IMR-90 (cell line): ENCODE data around the gene PDK3. TPM values are rescaled to one million over a fixed set of nuclear protein-coding genes. Genes with fewer than 3 reads are reported as not detected.

ENCODE experiments used
- ATAC-seq: fragments of 200-7000 bp; cut with Tn5 transposase; 2 replicates; pipeline ENCODE4 v1.9.1; 2020; ENCODE audit warnings: low read depth, mild to moderate bottlenecking, moderate library complexity
- BruUV-seq: library from RNA; stranded (reverse); fragments of 400-500 nt; replicated peaks from 2 replicates; lab custom pipeline; 2021; lab: Mats Ljungman, UMichigan
- CTCF ChIA-PET: fragments of 300-600 bp; formaldehyde crosslinking; extraction: SDS; loops from one replicate; lab custom pipeline; 2021; ENCODE audit warnings: antibody characterized with exemption; lab: Yijun Ruan, JAX
- POLR2A ChIA-PET: fragments of 300-600 bp; sonication (Branson Sonifier 250); formaldehyde crosslinking; loops from one replicate; lab custom pipeline; 2022; ENCODE audit warnings: antibody characterized with exemption; ENCODE audit not compliant: unreplicated experiment; lab: Charles Lee
- DNase-seq: peaks from one replicate; pipeline ENCODE4 v3.0.0; 2013
- H2AFZ ChIP-seq: replicated peaks from 2 replicates; pipeline ENCODE3; 2013; ENCODE audit warnings: low read length, mild to moderate bottlenecking; ENCODE audit not compliant: poor library complexity
- H2AK5ac ChIP-seq: 2 replicates; pipeline ENCODE4 v1.6.1; 2013; ENCODE audit warnings: low read depth, low read length, inconsistent platforms
- H2AK9ac ChIP-seq: replicated peaks from 2 replicates; pipeline ENCODE3; 2013; ENCODE audit warnings: mild to moderate bottlenecking, low read depth, low read length, moderate library complexity; ENCODE audit not compliant: poor library complexity
- H2BK120ac ChIP-seq: 2 replicates; pipeline ENCODE4 v1.6.1; 2013; ENCODE audit warnings: low read depth, low read length, inconsistent platforms
- H2BK15ac ChIP-seq: 3 replicates; pipeline ENCODE4 v1.6.1; 2013; ENCODE audit warnings: low read depth, low read length, inconsistent platforms
- H2BK20ac ChIP-seq: 2 replicates; pipeline ENCODE4 v1.6.1; 2013; ENCODE audit warnings: low read depth, mild to moderate bottlenecking, inconsistent platforms, low read length, moderate library complexity
- H2BK5ac ChIP-seq: 2 replicates; pipeline ENCODE4 v1.6.1; 2013; ENCODE audit warnings: mild to moderate bottlenecking, low read depth, low read length, inconsistent platforms; ENCODE audit not compliant: poor library complexity, severe bottlenecking
- H3K14ac ChIP-seq: replicated peaks from 2 replicates; pipeline ENCODE4 v1.6.1; 2013; ENCODE audit warnings: low read depth, low read length, inconsistent platforms
- H3K18ac ChIP-seq: 2 replicates; pipeline ENCODE4 v1.6.1; 2013; ENCODE audit warnings: low read depth, low read length, control low read depth
- H3K23ac ChIP-seq: 2 replicates; pipeline ENCODE4 v1.6.1; 2013; ENCODE audit warnings: low read depth, low read length, inconsistent platforms
- H3K27ac ChIP-seq: 2 replicates; pipeline ENCODE4 v1.5.1; 2013; ENCODE audit warnings: mild to moderate bottlenecking, control low read depth, low read length; ENCODE audit not compliant: insufficient read depth
- H3K27me3 ChIP-seq: 2 replicates; pipeline ENCODE4 v1.6.1; 2013; ENCODE audit warnings: low read length; ENCODE audit not compliant: control insufficient read depth, insufficient read depth
- H3K36me3 ChIP-seq: 2 replicates; pipeline ENCODE4 v1.6.1; 2013; ENCODE audit warnings: low read length, mixed read lengths; ENCODE audit not compliant: control insufficient read depth, insufficient read depth
- H3K4ac ChIP-seq: 2 replicates; pipeline ENCODE4 v1.6.1; 2013; ENCODE audit warnings: low read depth, low read length, inconsistent platforms
- H3K4me1 ChIP-seq: 2 replicates; pipeline ENCODE4 v1.6.1; 2013; ENCODE audit warnings: low read length, mixed read lengths; ENCODE audit not compliant: control insufficient read depth, insufficient read depth
- H3K4me2 ChIP-seq: 2 replicates; pipeline ENCODE4 v1.6.1; 2013; ENCODE audit warnings: low read depth, mild to moderate bottlenecking, control low read depth, low read length, moderate library complexity
- H3K4me3 ChIP-seq: 2 replicates; pipeline ENCODE4 v1.5.1; 2013; ENCODE audit warnings: low read depth, mild to moderate bottlenecking, control low read depth, low read length, moderate library complexity; ENCODE audit not compliant: insufficient read depth
- H3K56ac ChIP-seq: 2 replicates; pipeline ENCODE4 v1.6.1; 2013; ENCODE audit warnings: low read length, inconsistent platforms; ENCODE audit not compliant: insufficient read depth; ENCODE audit errors: extremely low read depth
- H3K79me1 ChIP-seq, 2 experiments: 2 replicates each; pipeline ENCODE4 v1.6.1; 2013; ENCODE audit warnings: low read length in 2 of 2, inconsistent platforms in 1 of 2, low read depth in 1 of 2
- H3K9ac ChIP-seq: 2 replicates; pipeline ENCODE4 v1.6.1; 2013; ENCODE audit warnings: low read depth, low read length, control low read depth
- H3K9me1 ChIP-seq: 2 replicates; pipeline ENCODE4 v1.6.1; 2013; ENCODE audit warnings: low read length, inconsistent platforms; ENCODE audit not compliant: insufficient read depth
- H3K9me3 ChIP-seq: 2 replicates; pipeline ENCODE4 v1.6.1; 2013; ENCODE audit warnings: low read length; ENCODE audit not compliant: control insufficient read depth, insufficient read depth
- H4K20me1 ChIP-seq: 2 replicates; pipeline ENCODE4 v1.6.1; 2013; ENCODE audit warnings: low read length, inconsistent platforms; ENCODE audit not compliant: insufficient read depth
- H4K5ac ChIP-seq: 2 replicates; pipeline ENCODE4 v1.6.1; 2013; ENCODE audit warnings: mild to moderate bottlenecking, low read depth, low read length, control low read depth
- H4K8ac ChIP-seq, 2 experiments: 2 replicates each; pipeline ENCODE4 v1.6.1; 2013; ENCODE audit warnings: low read depth in 2 of 2, low read length in 2 of 2, control low read depth in 1 of 2, inconsistent platforms in 1 of 2
- H4K91ac ChIP-seq: 2 replicates; pipeline ENCODE4 v1.6.1; 2013; ENCODE audit warnings: low read depth, low read length, inconsistent platforms; ENCODE audit not compliant: insufficient read depth
- CHD1 ChIP-seq: IDR thresholded peaks from 2 replicates; pipeline ENCODE4 v1.6.1; 2012; ENCODE audit warnings: low read depth, low read length, improper control_type of control experiment
- FOS ChIP-seq: fragments of 150-350 bp; IDR thresholded peaks from 2 replicates; pipeline ENCODE4 v1.6.1; 2016; ENCODE audit warnings: low read depth, low read length
- MAFK ChIP-seq: IDR thresholded peaks from 2 replicates; pipeline ENCODE4 v1.6.1; 2012; ENCODE audit warnings: low read depth, low read length, improper control_type of control experiment
- MAZ ChIP-seq: IDR thresholded peaks from 2 replicates; pipeline ENCODE4 v1.6.1; 2012; ENCODE audit warnings: low read depth, mild to moderate bottlenecking, low read length, improper control_type of control experiment, moderate library complexity, borderline replicate concordance
- POLR2A ChIP-seq: IDR thresholded peaks from 2 replicates; pipeline ENCODE4 v1.6.1; 2012; ENCODE audit warnings: mild to moderate bottlenecking, low read depth, low read length
- SMC3 ChIP-seq: fragments of 150-350 bp; IDR thresholded peaks from 2 replicates; pipeline ENCODE4 v1.6.1; 2016; ENCODE audit warnings: low read depth, mild to moderate bottlenecking, antibody characterized with exemption, low read length, moderate library complexity
- WGBS, 2 experiments: methylation state at CpG; one replicate each; pipeline versions ENCODE4 v1.1.5 to v1.1.7; 2013; ENCODE audit warnings: missing lambda C conversion rate in 2 of 2; ENCODE audit not compliant: insufficient read length in 1 of 2; ENCODE audit errors: extremely low coverage in 2 of 2; 5-methylcytosine and 5-hydroxymethylcytosine counted together
- dilution Hi-C: fragments of 300-500 bp; cut with HindIII; formaldehyde crosslinking; loops from one replicate; pipeline ENCODE4 v1.14.3; 2018; ENCODE audit warnings: low sequenced_read_pairs; ENCODE audit not compliant: unreplicated experiment
- in situ Hi-C: fragments of 300-500 bp; cut with MboI; formaldehyde crosslinking; loops from 3 replicates; pipeline ENCODE4 v1.14.3; 2019; ENCODE audit warnings: low sequenced_read_pairs, inconsistent platforms, mixed read lengths
- intact Hi-C: fragments of 100-400 bp; cut with micrococcal nuclease; formaldehyde crosslinking; loops from 2 replicates; pipeline ENCODE4 v1.10.0; 2022
- polyA plus RNA-seq, 3 experiments: library from polyadenylated mRNA; depleted of rRNA; stranded (reverse); fragments of >200 nt; gene quantifications; 2 replicates each; pipeline ENCODE4 v1.2.3, GENCODE V29; 2012; ENCODE audit warnings: low replicate concordance in 1 of 3
- total RNA-seq: library from RNA; depleted of rRNA; stranded (reverse); fragments of >200 nt; gene quantifications from 2 replicates; pipeline ENCODE4 v1.2.3, GENCODE V29; 2012

PDK3 gene
- total and polyA plus RNA-seq, 2 of the 4 experiments (the other 2 are of a cell fraction), result 2.3 to 4.8 TPM

GRCh38 chrX:24525455-24525854, 60.4 kb downstream of the PDK3 start:
- Histone ChIP-seq H3K79me1 (no peaks in the 10 kb centered on the region), H2BK15ac (no peak overlapping the region), H3K9me1 (no peaks in the 10 kb centered on the region), H3K4me1 (no peaks in the 10 kb centered on the region), H3K4me2 (no peak overlapping the region), H3K9ac (no peak overlapping the region), H3K9me3 (no peaks in the 10 kb centered on the region), H3K23ac (no peak overlapping the region), H2AK5ac (no peak overlapping the region), H3K18ac (no peak overlapping the region), H4K20me1 (no peaks in the 10 kb centered on the region), H2BK5ac (no peak overlapping the region), H3K56ac (no peak overlapping the region), H4K8ac (no peak overlapping the region), H3K14ac (no peak overlapping the region), H4K5ac (no peak overlapping the region), H3K27ac (no peak overlapping the region), H3K4me3 (no peak overlapping the region), H2AFZ (no peak overlapping the region), H2AK9ac (no peak overlapping the region), H3K27me3 (no peaks in the 10 kb centered on the region; the same call in 1 of the 2 replicates), H3K4ac (no peak overlapping the region), H2BK20ac (no peak overlapping the region), H2BK120ac (no peak overlapping the region), H3K36me3 (no peaks in the 10 kb centered on the region), H4K91ac (no peak overlapping the region)
- dilution Hi-C loops (no loop called here), in situ Hi-C loops (no loop called here), intact Hi-C loops (no loop called here)
- ATAC-seq, result no peak
- ChIA-PET CTCF (no interaction called here), POLR2A (no interaction called here)
- WGBS, 2 experiments, result no CpG with 5 or more reads among the region's 2 CpGs
- TF ChIP-seq MAFK (no peak), MAZ (no peak), SMC3 (no peak), FOS (no peak), POLR2A (no peak), CHD1 (no peak)
- no peak for DNase-seq
- BruUV-seq, result no TSS peak
